GM19395 (cell line): ENCODE results near the gene RBM8A.

Experiments used
- ATAC-seq: cut with Tn5 transposase; IDR thresholded peaks from one replicate; pipeline ENCODE4 v1.9.1; 2021; ENCODE audit warnings: mild to moderate bottlenecking, moderate library complexity; ENCODE audit not compliant: unreplicated experiment

RBM8A gene

GRCh38 chr1:145927063-145927886, at the start of gene RBM8A:
Gene RBM8A (minus strand): TSS chr1:145927484. CDS start chr1:145927426, 58 bp downstream.
- ATAC-seq, result peak; percentile 94

- no peak for ATAC-seq
Measured at GRCh38 chr1:145977016-145977415, 49.7 kb upstream of the RBM8A start.

GRCh38 chr1:145975216-145975615, 47.9 kb upstream of the RBM8A start:
- ATAC-seq, result no peak

DNA sequence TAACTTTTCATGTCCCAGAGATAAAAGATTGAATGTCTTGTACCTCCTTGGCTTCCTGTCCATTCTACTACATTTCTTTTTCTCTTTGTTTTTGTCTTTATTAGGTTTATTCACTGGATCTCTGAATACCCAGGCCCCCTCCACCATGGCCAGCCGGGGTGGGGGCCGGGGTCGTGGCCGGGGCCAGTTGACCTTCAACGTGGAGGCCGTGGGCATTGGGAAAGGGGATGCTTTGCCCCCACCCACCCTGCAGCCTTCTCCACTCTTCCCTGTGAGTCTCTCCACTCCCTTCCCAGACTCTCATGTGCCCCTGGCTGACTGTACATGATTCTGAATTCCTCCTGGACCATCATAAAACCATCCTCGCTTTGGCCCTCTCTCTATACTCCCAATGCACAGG, 47.4 kb upstream of the RBM8A start:
- ATAC-seq, result no peak

DNA sequence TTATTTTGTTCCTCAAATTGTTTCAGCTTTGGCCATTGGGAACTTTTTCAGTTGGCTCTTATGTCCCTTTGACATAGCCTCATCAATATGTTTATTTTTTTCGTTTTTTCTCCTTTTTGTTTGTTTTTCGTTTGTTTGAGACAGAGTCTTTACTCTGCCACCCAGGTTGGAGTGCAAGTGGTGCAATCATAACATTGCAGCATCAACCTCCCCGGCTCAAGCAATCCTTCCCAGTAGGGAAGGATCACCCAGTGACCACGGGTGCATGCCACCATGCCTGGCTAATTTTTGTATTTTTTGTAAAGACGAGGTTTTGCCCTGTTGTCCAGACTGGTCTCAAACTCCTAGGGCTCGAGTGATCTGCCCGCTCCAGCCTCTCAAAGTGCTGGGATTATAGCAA, 45.3 kb upstream of the RBM8A start:
- no peak for ATAC-seq

DNA sequence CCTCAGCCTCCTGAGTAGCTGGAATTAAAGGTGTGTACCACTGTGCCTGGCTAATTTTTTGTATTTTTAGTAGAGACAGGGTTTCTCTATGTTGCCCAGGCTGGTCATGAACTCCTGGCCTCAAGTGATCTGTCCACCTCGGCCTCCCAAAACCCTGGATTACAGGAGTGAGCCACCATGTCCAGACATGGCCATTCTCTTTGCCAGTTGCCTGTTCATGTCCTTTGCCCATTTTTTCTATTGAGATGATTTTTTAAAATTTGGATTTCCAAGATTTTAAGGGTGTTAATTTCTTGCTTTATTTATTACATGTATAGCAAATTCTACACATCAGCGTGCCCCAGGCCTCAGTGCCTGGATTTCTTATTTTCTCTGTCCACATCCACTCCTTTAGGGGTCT, 40.0 kb upstream of the RBM8A start:
- ATAC-seq, result no peak

DNA sequence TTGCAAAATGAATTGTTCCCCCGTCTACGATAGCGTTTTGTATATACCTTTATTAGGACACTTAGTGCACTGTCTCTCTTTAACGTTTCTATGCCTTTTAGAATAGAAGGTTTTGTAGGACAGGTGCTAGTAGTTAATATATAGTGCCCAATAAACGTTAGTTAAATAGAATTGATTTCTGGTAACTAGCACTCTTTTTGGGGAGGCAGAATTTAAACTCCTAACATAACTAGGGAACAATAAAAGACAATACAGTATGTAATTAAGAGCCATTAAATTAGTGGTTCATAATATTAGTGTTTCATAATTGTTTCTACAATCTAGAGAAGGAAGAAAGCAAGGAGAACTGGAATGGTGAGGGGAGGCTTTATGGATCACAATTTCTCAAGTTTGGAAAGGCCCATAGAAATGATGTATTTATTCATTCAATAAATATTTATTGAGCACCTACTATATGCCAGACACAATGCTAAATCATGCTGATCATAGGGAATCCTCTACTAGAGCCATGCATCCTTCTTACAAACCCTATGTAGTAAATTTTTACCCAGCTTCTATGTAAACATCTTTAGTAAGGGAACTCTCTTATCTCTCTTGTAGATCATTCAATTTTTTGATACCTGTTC, 37.9 kb upstream of the RBM8A start:
- no peak for ATAC-seq

DNA sequence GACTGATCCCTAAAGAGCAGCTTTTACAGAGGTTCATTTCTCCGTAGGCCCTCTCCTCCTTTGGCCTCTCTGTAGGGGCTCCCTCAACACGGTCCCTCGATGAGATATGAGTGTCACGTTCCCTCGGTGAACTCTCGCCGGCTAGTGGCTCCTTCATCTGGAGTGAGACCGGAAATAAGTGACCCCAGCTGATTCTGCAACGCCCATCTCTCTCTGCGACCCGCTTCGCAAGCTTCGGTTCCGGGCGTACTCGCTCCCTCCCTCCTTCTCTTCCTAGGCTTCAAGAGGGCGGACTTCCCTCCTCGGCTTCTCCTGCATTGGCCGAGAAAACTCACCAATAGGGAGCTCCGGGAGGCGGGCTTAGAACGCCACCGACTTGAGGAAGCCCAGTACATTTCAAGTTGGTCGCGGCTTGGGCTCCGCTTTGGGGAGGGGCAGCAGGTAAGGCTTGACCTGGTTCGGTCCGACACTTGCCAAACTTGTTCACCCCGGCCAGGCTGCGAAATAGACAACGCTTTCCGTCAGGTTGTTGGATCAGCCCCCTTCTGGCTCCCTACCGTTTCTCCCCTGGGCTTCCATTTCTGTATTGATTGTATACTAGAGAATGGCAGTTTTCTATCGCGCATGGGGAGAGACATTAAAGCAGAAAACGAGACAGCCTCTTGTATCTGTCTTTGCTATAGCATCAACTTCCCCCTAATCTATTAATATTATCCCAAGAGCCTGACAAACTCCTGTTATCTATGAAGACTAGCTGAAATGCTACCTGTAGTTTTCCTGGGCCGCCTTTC, 37.2 kb upstream of the RBM8A start, which contains the start of the genes ANKRD34A and POLR3GL:
Gene ANKRD34A (minus strand): TSS at position 248 of the 791 bp plus-strand sequence. CDS start 2,816 bp downstream, outside the sequence.
Gene POLR3GL (plus strand): TSS at position 363 of the 791 bp plus-strand sequence. CDS start 10,176 bp downstream, outside the sequence.
- ATAC-seq, result peak; percentile 92

DNA sequence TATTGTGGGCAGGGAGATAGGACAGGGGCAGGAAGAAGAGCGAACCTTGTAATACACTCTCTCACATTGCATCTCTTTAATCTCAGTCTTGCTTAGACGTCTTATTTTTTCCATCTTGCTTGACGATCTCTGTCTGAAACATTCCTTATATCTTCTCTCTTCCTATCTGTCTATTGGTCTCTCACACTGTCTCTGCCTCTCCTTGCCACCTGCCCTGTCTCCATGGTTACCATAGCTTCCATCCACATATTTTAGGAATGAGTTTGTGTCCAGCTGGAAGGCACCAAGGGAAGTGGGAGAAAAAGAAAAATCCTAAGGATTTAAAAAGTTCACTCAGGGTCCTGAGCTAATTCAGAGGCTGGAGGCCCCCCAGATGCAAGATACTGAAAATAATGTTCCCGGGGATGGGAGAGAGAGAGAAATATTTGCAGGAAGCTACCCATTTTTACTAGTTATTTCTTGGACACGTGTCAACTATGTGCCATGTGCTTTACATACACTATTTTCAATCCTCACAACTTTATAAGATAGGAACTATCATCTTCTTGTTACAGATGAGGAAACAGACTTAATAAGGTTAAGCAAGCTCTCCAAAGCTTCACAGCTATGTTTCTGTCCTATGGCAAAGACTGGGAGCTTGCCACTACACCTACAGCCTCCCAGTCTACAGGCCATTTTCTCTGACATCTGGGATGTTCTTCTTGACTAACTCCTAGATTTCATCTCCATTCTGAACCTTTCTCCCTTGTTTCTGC, 36.2 kb upstream of the RBM8A start:
- no peak for ATAC-seq

GRCh38 chr1:145962157-145963102, 35.1 kb upstream of the RBM8A start:
- ATAC-seq, result no peak

DNA sequence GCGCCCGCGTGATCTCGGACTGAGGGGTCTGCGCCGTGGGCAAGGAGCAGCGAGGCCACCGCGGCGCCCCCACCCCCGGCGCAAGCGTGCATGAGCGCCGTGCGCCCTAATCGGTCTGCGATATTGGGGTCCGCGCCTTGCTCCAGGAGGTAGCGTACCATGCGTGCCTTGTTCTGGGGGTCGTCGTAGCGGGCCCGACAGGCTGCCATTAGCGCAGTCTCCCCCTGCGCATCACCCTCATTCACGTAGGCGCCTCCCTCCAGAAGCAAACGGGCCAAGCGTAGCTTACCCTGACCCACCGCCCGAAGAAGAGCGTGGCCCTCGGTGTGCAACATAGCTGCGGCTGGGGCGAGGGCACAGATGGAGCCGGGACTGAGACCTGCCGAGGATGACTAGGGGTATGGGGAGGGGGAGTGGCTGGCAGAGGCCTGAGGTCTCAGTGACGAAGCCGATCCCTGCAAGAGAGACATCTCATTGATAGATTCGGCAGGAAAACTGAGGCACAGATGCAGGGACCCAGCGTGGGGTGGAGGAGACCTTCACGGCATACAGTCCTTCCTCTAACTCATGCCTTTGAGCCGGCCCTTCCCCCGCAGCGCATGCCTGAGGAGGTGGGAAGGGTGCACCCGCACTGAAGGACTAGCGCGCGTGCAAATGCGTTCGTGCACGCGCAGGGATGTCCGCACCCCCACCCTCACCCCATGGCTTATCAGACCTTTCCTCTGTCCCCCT, 34.3 kb upstream of the RBM8A start:
- ATAC-seq, result no peak

DNA sequence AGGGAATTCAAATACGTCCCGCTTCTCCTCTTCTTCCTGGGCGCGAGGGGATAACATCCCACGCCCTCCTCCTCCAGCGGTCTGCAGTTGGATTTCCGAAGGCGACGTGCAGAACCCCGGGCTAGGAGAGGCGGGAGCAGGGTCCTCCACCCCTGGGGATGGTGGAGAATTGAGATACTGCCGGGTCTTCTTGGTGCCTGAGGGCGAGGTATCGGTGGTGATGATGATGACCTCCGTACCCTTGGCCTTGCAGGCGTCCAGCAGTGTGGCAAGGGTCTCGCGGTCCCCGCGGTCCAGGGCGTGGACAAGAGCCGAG, 33.8 kb upstream of the RBM8A start:
- ATAC-seq, result no peak

DNA sequence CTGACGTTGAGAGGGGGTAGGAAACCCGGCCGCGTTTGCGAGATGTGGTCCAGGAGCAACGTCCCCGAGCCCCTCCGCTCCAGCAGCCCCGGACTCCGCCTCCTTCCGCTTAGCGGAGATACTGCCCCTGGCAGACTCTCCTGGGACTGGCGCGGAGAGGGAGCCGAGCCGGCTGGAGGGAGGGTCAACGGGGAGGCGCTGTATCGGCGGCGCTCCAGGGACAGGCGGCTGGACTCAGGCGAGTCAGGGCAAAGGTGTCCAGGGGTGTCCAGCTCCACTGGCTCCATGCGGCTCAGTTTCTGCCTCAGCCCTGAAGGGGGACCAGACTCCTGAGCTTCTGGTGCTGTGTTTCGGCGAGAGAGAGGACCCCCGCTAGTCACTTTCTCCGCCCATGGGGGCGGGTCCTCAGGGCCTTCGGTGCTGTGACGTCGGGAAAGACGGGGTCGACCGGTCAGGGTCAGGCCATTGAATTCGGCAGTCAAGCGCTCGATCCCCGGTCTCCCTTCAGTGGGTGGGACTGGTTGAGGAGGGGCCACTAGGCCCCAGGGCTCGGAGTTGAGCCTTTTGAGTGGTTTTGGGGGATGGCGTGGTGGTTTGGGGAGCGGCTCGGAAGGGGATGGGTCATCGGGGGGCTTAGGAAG, 33.3 kb upstream of the RBM8A start:
- no peak for ATAC-seq

- no peak for ATAC-seq
Measured at GRCh38 chr1:145959957-145960467, 32.7 kb upstream of the RBM8A start.

GRCh38 chr1:145959333-145959732, 32.0 kb upstream of the RBM8A start:
- no peak for ATAC-seq

DNA sequence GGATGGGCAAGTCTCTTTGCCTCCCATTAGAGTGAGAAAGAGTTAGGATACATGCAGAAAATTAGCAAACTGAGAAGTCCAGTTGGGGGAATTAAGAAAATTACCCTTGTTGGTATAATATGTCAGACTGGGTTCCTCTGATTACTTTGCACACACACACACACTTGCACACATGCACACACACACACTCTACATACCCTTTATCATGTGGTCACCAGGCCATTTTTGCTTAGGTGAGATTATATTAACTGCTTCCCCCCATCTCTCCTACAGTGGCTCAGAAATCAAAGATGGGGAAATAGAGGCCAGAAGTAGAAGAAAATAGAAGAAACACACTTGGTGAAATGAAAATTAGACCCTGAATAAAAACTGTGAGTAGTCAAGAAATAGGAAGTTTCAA, 31.4 kb upstream of the RBM8A start:
- ATAC-seq, result no peak

DNA sequence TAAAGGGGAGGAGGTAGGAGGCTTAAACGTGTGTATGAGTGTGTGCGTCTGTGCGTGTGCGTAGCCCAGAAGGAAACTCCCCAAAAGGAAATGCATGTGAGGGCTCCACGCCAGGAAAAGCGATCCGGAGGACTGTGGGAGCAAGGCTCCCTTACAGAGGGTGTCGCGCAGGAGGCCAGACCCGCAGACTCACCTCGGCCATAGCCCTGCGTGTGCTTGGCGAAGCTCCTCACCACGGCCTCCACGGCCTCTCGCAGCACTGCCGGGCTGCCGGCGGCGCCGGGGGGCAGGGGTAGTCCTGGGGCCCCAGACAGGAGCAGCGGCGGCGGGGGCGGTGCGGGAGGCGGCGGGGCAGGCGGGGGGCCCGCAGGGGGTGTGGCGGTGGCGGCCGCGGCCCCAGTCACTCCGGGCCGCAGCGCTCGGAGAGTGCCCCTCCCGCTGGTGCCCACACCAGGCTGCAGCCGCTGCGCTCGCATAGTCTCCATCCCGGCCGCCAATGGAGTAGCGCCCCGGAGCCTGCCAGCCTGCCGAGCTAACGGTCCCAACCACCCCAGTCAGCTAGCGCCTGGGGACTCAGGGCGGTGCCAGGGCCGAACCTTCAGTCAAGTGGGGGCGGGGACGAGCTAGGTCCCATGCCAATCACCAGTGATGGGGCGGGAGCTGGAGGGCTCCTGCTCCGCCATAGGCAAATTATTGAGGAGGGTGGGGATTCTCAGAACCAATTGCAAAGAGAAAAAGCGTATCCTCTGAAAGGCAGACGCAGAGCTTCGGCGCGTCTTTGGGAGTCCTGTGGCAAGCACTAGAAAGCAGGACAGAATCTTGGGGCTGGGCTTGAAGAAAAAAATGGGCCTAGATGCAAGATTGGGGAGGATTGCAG, 30.4 kb upstream of the RBM8A start, which contains the start of gene LIX1L:
Gene LIX1L (minus strand): TSS at position 575 of the 877 bp plus-strand sequence. CDS start 90 bp downstream, at position 485.
- peak; percentile 87 for ATAC-seq
